H1 (cell line): ENCODE data around the gene SNX21. TPM values are rescaled to one million over a fixed set of nuclear protein-coding genes. Genes with fewer than 3 reads are reported as not detected.

Experiments
- CHD7 ChIP-seq: fragments of 300-600 bp; sonication (generic); IDR thresholded peaks from 2 replicates; pipeline ENCODE4 v1.7.1; 2012; ENCODE audit warnings: low read length, moderate library complexity, mild to moderate bottlenecking, inconsistent platforms; ENCODE audit not compliant: insufficient replicate concordance
- CTBP2 ChIP-seq: IDR thresholded peaks from 2 replicates; pipeline ENCODE4 v1.7.0; 2011; ENCODE audit warnings: borderline replicate concordance, mild to moderate bottlenecking, moderate library complexity, mixed read lengths, low read length; ENCODE audit not compliant: insufficient read depth, insufficient read length
- EP300 ChIP-seq, 2 experiments: IDR thresholded peaks; 1 replicate in 1 of 2; 2 replicates in 1 of 2; pipeline ENCODE4 v1.6.1; 2011 to 2012; ENCODE audit warnings: low read depth in 2 of 2, low read length in 2 of 2, mild to moderate bottlenecking in 2 of 2, borderline replicate concordance in 1 of 2, inconsistent platforms in 1 of 2, moderate library complexity in 1 of 2
- EZH2 ChIP-seq: fragments of 200-600 bp; sonication (generic); IDR thresholded peaks from 2 replicates; pipeline ENCODE4 v1.7.1; 2012; ENCODE audit warnings: low read depth, mild to moderate bottlenecking, moderate library complexity, low read length, inconsistent platforms; ENCODE audit not compliant: severe bottlenecking
- KDM1A ChIP-seq: fragments of 200-600, 300-600 bp; sonication (generic); IDR thresholded peaks from 2 replicates; pipeline ENCODE4 v1.7.1; 2016; ENCODE audit warnings: mild to moderate bottlenecking, low read length, borderline replicate concordance
- SUZ12 ChIP-seq: fragments of 200-600 bp; sonication (generic); IDR thresholded peaks from 2 replicates; pipeline ENCODE4 v1.6.1; 2012; ENCODE audit warnings: mild to moderate bottlenecking, inconsistent platforms, low read length, moderate library complexity, mixed read lengths
- polyA plus RNA-seq, 7 experiments: library from polyadenylated mRNA; depleted of rRNA in 3 of 7; stranded (reverse) in 5 of 7; unstranded in 2 of 7; fragments of >200 nt in 5 of 7; fragments of 200-250 nt in 2 of 7; gene quantifications; 1 replicate in 5 of 7; 2 replicates in 1 of 7; 4 replicates in 1 of 7; pipeline versions ENCODE4 v1.2.1 to v1.2.3, GENCODE V29; 2011 to 2013; ENCODE audit warnings: missing spikeins in 2 of 7, mixed read lengths in 2 of 7
- total RNA-seq: library from RNA; stranded (reverse); fragmentation: NEBNext Ultra II Directional; extraction: Animal tissue kit (Norgen Biotek cat#: 25700); gene quantifications from 2 replicates; pipeline ENCODE4 v1.2.1, GENCODE V29; 2021
- TF ChIP-seq, protein P1 (sequence below), 3 experiments: IDR thresholded peaks; 1 replicate in 2 of 3; 2 replicates in 1 of 3; pipeline versions ENCODE4 v1.5.1 to v1.6.1; 2011; ENCODE audit warnings: low read length in 3 of 3, mild to moderate bottlenecking in 3 of 3, inconsistent platforms in 2 of 3, low read depth in 1 of 3, moderate library complexity in 1 of 3; ENCODE audit not compliant: insufficient read depth in 1 of 3; ENCODE audit errors: control extremely low read depth in 1 of 3

The SNX21 gene
- total and polyA plus RNA-seq, 2 of the 8 experiments (the other 6 are each of a cell fraction or from before 2014, with no cell fraction given) = 15.8 to 16.8 TPM

DNA sequence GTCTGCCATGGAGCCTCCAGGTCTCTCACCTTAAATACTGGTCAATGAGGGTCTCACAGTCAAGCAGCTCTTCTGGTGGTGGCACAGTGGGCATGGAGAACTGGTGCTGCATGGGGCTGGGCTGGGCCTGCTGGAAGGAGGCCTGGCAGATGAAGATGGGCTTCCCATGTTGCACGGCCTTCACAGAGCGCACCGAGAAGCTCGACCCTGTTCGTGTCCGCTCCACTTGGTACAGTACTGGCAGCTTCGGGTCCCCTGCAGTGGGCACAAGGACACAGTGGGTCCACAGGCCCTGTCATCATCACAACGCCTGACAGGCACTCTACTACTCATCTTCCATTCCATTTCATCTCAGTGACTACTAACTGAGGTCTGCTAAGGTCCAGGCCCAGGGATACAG, 14.8 kb downstream of the SNX21 start (continued):
- TF ChIP-seq, protein P1, sequence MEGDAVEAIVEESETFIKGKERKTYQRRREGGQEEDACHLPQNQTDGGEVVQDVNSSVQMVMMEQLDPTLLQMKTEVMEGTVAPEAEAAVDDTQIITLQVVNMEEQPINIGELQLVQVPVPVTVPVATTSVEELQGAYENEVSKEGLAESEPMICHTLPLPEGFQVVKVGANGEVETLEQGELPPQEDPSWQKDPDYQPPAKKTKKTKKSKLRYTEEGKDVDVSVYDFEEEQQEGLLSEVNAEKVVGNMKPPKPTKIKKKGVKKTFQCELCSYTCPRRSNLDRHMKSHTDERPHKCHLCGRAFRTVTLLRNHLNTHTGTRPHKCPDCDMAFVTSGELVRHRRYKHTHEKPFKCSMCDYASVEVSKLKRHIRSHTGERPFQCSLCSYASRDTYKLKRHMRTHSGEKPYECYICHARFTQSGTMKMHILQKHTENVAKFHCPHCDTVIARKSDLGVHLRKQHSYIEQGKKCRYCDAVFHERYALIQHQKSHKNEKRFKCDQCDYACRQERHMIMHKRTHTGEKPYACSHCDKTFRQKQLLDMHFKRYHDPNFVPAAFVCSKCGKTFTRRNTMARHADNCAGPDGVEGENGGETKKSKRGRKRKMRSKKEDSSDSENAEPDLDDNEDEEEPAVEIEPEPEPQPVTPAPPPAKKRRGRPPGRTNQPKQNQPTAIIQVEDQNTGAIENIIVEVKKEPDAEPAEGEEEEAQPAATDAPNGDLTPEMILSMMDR (IDR thresholded peaks at IDR 0.05; ENCODE audit: control extremely low read depth in 1 of 3, insufficient read depth in 1 of 3, low read depth in 1 of 3, low read length in 3 of 3) = no peak
- no peak for TF ChIP-seq CTBP2
- no peak for TF ChIP-seq KDM1A
- TF ChIP-seq CHD7 = no peak
- TF ChIP-seq EZH2 = no peak
- TF ChIP-seq SUZ12 = no peak
- no peak for TF ChIP-seq EP300 (IDR thresholded peaks at IDR 0.05; ENCODE audit: borderline replicate concordance in 1 of 2, low read depth in 2 of 2, low read length in 2 of 2)
